Keratinocyte (primary cell): ENCODE results near the gene EPHA3. TPM values are rescaled to one million over a fixed set of nuclear protein-coding genes. Genes with fewer than 3 reads are reported as not detected.

Experiments used
- DNase-seq: peaks from one replicate; pipeline ENCODE4 v3.0.0-alpha.2; 2011; ENCODE audit warnings: low read depth, missing footprints, low spot score
- FAIRE-seq: peaks from 2 replicates; lab custom pipeline; 2011; peaks lifted over from hg19 to GRCh38; lab: Jason Lieb, UNC
- H2AFZ ChIP-seq: 2 replicates; pipeline ENCODE4 v1.6.0; 2012; ENCODE audit warnings: low read length, control low read depth, inconsistent platforms; ENCODE audit not compliant: control insufficient read depth
- H3K27ac ChIP-seq: 2 replicates; pipeline ENCODE4 v1.5.1; 2011; ENCODE audit warnings: low read length; ENCODE audit not compliant: control insufficient read depth, insufficient read depth
- H3K27me3 ChIP-seq: 3 replicates; pipeline ENCODE4 v1.6.0; 2011; ENCODE audit warnings: low read length; ENCODE audit not compliant: control insufficient read depth, insufficient read depth; ENCODE audit errors: extremely low read depth
- H3K36me3 ChIP-seq, 2 experiments: 2 replicates in 1 of 2; 3 replicates in 1 of 2; pipeline ENCODE4 v1.5.1; 2011; ENCODE audit warnings: low read length in 2 of 2, mild to moderate bottlenecking in 1 of 2; ENCODE audit not compliant: control insufficient read depth in 2 of 2, insufficient read depth in 2 of 2; ENCODE audit errors: extremely low read depth in 1 of 2
- H3K4me1 ChIP-seq: 3 replicates; pipeline ENCODE4 v1.5.1; 2011; ENCODE audit warnings: low read length; ENCODE audit not compliant: control insufficient read depth, insufficient read depth; ENCODE audit errors: extremely low read depth
- H3K4me2 ChIP-seq: 3 replicates; pipeline ENCODE4 v1.6.0; 2011; ENCODE audit warnings: low read depth, low read length; ENCODE audit not compliant: control insufficient read depth, insufficient read depth; ENCODE audit errors: extremely low read depth
- H3K4me3 ChIP-seq, 3 experiments: fragments of 200-600 bp in 1 of 3; sonication (generic) in 1 of 3; 2 replicates in 2 of 3; 3 replicates in 1 of 3; pipeline ENCODE4 v1.5.1; 2011 to 2016; ENCODE audit warnings: low read length in 3 of 3, mild to moderate bottlenecking in 3 of 3, control low read depth in 2 of 3, inconsistent platforms in 1 of 3, low read depth in 1 of 3, mixed read lengths in 1 of 3, mixed run types in 1 of 3, moderate library complexity in 1 of 3; ENCODE audit not compliant: control insufficient read depth in 2 of 3, insufficient read depth in 2 of 3; ENCODE audit errors: extremely low read depth in 1 of 3
- H3K79me2 ChIP-seq: 2 replicates; pipeline ENCODE4 v1.6.0; 2012; ENCODE audit warnings: low read length; ENCODE audit not compliant: control insufficient read depth, insufficient read depth
- H3K9ac ChIP-seq: 3 replicates; pipeline ENCODE4 v1.6.0; 2011; ENCODE audit warnings: low read length; ENCODE audit not compliant: control insufficient read depth, insufficient read depth; ENCODE audit errors: extremely low read depth
- H3K9me1 ChIP-seq: 3 replicates; pipeline ENCODE4 v1.6.0; 2011; ENCODE audit warnings: low read length; ENCODE audit not compliant: control insufficient read depth, insufficient read depth; ENCODE audit errors: extremely low read depth
- H3K9me3 ChIP-seq: 2 replicates; pipeline ENCODE4 v1.5.1; 2012; ENCODE audit warnings: low read depth, low read length; ENCODE audit not compliant: control insufficient read depth
- H4K20me1 ChIP-seq: 3 replicates; pipeline ENCODE4 v1.6.0; 2011; ENCODE audit warnings: low read length; ENCODE audit not compliant: control insufficient read depth, insufficient read depth; ENCODE audit errors: extremely low read depth
- CTCF ChIP-seq, 3 experiments: IDR thresholded peaks in 1 of 3; conservative IDR thresholded peaks in 1 of 3; optimal IDR thresholded peaks in 1 of 3; 2 replicates in 2 of 3; 3 replicates in 1 of 3; pipeline versions ENCODE3 to v1.5.1; 2011; ENCODE audit warnings: low read length in 3 of 3, mild to moderate bottlenecking in 3 of 3, moderate library complexity in 2 of 3, control low read depth in 1 of 3, inconsistent platforms in 1 of 3; ENCODE audit not compliant: insufficient read depth in 2 of 3; ENCODE audit errors: extremely low read depth in 1 of 3
- EZH2 ChIP-seq: IDR thresholded peaks from one replicate; pipeline ENCODE4 v1.6.1; 2012; ENCODE audit warnings: inconsistent platforms, mild to moderate bottlenecking, low read length, moderate library complexity
- dilution Hi-C: fragments of 300-500 bp; cut with MboI; formaldehyde crosslinking; loops from one replicate; pipeline ENCODE4 v1.7.0; 2020; ENCODE audit warnings: low sequenced_read_pairs; ENCODE audit not compliant: extremely low pct_ligation_motif_present
- polyA plus RNA-seq, 5 experiments: library from polyadenylated mRNA; depleted of rRNA in 3 of 5; stranded (reverse) in 3 of 5; stranded (forward) in 1 of 5; unstranded in 1 of 5; fragments of >200 nt; gene quantifications; 1 replicate in 1 of 5; 2 replicates in 3 of 5; 3 replicates in 1 of 5; pipeline versions ENCODE4 v1.2.1 to v1.2.3, GENCODE V29; 2011 to 2012; ENCODE audit warnings: missing spikeins in 2 of 5, low read depth in 1 of 5, low replicate concordance in 1 of 5

The EPHA3 gene
- polyA plus RNA-seq, 1 donor (not counting 4 experiments of a cell fraction or from before 2014, with no cell fraction given), result 0.13 TPM

- Histone ChIP-seq H3K4me1 (no peaks in the 10 kb centered on the region), H3K9ac (no peak overlapping the region), H4K20me1 (no peaks in the 10 kb centered on the region), H3K9me1 (no peaks in the 10 kb centered on the region), H3K27me3 (no peaks in the 10 kb centered on the region), H2AFZ (no peak overlapping the region), H3K4me3 (no peak overlapping the region), H3K27ac (no peak overlapping the region), H3K9me3 (no peaks in the 10 kb centered on the region), H3K4me2 (no peak overlapping the region), H3K79me2 (no peaks in the 10 kb centered on the region), H3K36me3 (no peaks in the 10 kb centered on the region)
- FAIRE-seq (no peak), DNase-seq (no peak)
- dilution Hi-C loops, result no loop called here
- TF ChIP-seq EZH2, result no peak
- no peak for TF ChIP-seq CTCF (optimal IDR thresholded peaks at IDR 0.05 in 1 of 3, IDR thresholded peaks at IDR 0.05 in 1 of 3, conservative IDR thresholded peaks at IDR 0.05 in 1 of 3; ENCODE audit: extremely low read depth in 1 of 3, insufficient read depth in 2 of 3, low read length in 3 of 3)
Measured at GRCh38 chr3:89490129-89490528, 382.7 kb downstream of the EPHA3 start.

- dilution Hi-C loops, result no loop called here
- H3K36me3 ChIP-seq, result no peaks in the 10 kb centered on the region
- H3K27ac ChIP-seq, result no peak overlapping the region
- no peaks in the 10 kb centered on the region for H3K9me3 ChIP-seq
- H3K79me2 ChIP-seq, result no peaks in the 10 kb centered on the region
- FAIRE-seq, result no peak
- no peaks in the 10 kb centered on the region for H3K27me3 ChIP-seq
- no peak overlapping the region for H2AFZ ChIP-seq
- TF ChIP-seq CTCF (optimal IDR thresholded peaks at IDR 0.05 in 1 of 3, IDR thresholded peaks at IDR 0.05 in 1 of 3, conservative IDR thresholded peaks at IDR 0.05 in 1 of 3; ENCODE audit: extremely low read depth in 1 of 3, insufficient read depth in 2 of 3, low read length in 3 of 3) (no peak), EZH2 (no peak)
- no peak overlapping the region for H3K4me2 ChIP-seq
- H4K20me1 ChIP-seq, result no peaks in the 10 kb centered on the region
- no peak overlapping the region for H3K4me3 ChIP-seq
- H3K9me1 ChIP-seq, result no peaks in the 10 kb centered on the region
- no peak for DNase-seq
- no peak overlapping the region for H3K9ac ChIP-seq
- no peaks in the 10 kb centered on the region for H3K4me1 ChIP-seq
Measured at GRCh38 chr3:89494734-89495133, 387.3 kb downstream of the EPHA3 start.
